Sigmoid colon (tissue), 7 donors: ENCODE data around the gene AKR1C2. TPM values are rescaled to one million over a fixed set of nuclear protein-coding genes. Genes with fewer than 3 reads are reported as not detected.
"Not testable (repeated sequence)": the region's sequence is repeated elsewhere in the genome, so short reads cannot be mapped to it uniquely, and the experiment has no call there.

ENCODE experiments used
- DNase-seq: peaks from one replicate; pipeline ENCODE4 v3.0.0-alpha.2; 2019
- H3K27ac ChIP-seq, 4 donors: fragments of 200-600 bp; sonication (generic); one replicate each; pipeline ENCODE4 v1.5.1; 2016 to 2019; ENCODE audit warnings: mild to moderate bottlenecking in 1 of 4
- H3K27me3 ChIP-seq, 3 donors: fragments of 200-600 bp; sonication (generic); one replicate each; pipeline ENCODE4 v1.5.1; 2019; ENCODE audit warnings: mild to moderate bottlenecking in 1 of 3
- H3K36me3 ChIP-seq, 4 donors: fragments of 200-600 bp; sonication (generic); one replicate each; pipeline ENCODE4 v1.5.1; 2016 to 2019
- H3K4me1 ChIP-seq, 4 donors: fragments of 200-600 bp; sonication (generic); one replicate each; pipeline ENCODE4 v1.5.1; 2017 to 2019
- H3K4me3 ChIP-seq, 4 donors: fragments of 200-600 bp; sonication (generic); one replicate each; pipeline ENCODE4 v1.5.1; 2017 to 2019; ENCODE audit warnings: mild to moderate bottlenecking in 2 of 4, moderate library complexity in 1 of 4
- H3K9me3 ChIP-seq, 4 donors: fragments of 200-600 bp in 3 of 4; sonication (generic) in 3 of 4; one replicate each; pipeline versions ENCODE4 v1.5.1 to v1.6.1; 2013 to 2019
- EP300 ChIP-seq, 4 donors: sonication (generic); formaldehyde crosslinking; IDR thresholded peaks; one replicate each; pipeline ENCODE4 v1.6.1; 2017; ENCODE audit warnings: antibody characterized with exemption in 4 of 4
- POLR2A ChIP-seq, 2 donors: fragments of 450-650 bp; IDR thresholded peaks; one replicate each; pipeline ENCODE4 v1.6.1; 2016; ENCODE audit warnings: antibody characterized with exemption in 2 of 2, mild to moderate bottlenecking in 2 of 2, moderate library complexity in 2 of 2
- POLR2AphosphoS5 ChIP-seq, 4 donors: sonication (generic); formaldehyde crosslinking; IDR thresholded peaks; one replicate each; pipeline ENCODE4 v1.6.1; 2017; ENCODE audit warnings: antibody characterized with exemption in 4 of 4
- WGBS, 2 donors: extraction: QIAGEN DNeasy Blood & Tissue Kit; methylation state at CpG; one replicate each; pipeline ENCODE4 v1.1.7; 2013; 5-methylcytosine and 5-hydroxymethylcytosine counted together
- intact Hi-C: fragments of 100-400 bp; cut with DNase I; formaldehyde crosslinking; loops from one replicate; pipeline ENCODE4 v1.15.1; 2023
- polyA plus RNA-seq, 3 donors: library from polyadenylated mRNA; stranded (reverse); fragments of 200-250 nt; gene quantifications; one replicate each; pipeline ENCODE4 v1.2.3, GENCODE V29; 2013
- total RNA-seq, 4 donors: library from RNA; depleted of rRNA; stranded (reverse); fragments of >200 nt; gene quantifications; one replicate each; pipeline ENCODE4 v1.1.0, GENCODE V29; 2016
- TF ChIP-seq, protein P1 (sequence below), 4 experiments: fragments of 450-650 bp in 3 of 4; fragments of 200-600 bp in 1 of 4; IDR thresholded peaks; one replicate each; pipeline ENCODE4 v1.5.1; 2016 to 2019; ENCODE audit warnings: antibody characterized with exemption in 4 of 4, mild to moderate bottlenecking in 3 of 4, moderate library complexity in 2 of 4
- donor health status: healthy with polysubstance abuse.
- donor health status: Bipolar disorder and iron deficiency.
- donor health status: healthy.

The AKR1C2 gene
- total and polyA plus RNA-seq, 7 donors: 3.5 to 101 (median 13.0) TPM

GRCh38 chr10:4943821-4944220 is 59.8 kb downstream of the AKR1C2 start:
- H3K4me1 ChIP-seq: peaks cover 0 to 56% (median 53%) of the 10 kb centered on the region in 4 donors
- 82 to 86% methylated on average over 2 of the region's 2 CpGs for WGBS, 2 donors
- H3K4me3 ChIP-seq: no peak overlapping the region
- intact Hi-C loops: no loop called here
- peak overlapping the region; percentile 53 to 71 (median 64) for H3K27ac ChIP-seq
- H3K9me3 ChIP-seq: no peaks in the 10 kb centered on the region
- TF ChIP-seq, protein P1, sequence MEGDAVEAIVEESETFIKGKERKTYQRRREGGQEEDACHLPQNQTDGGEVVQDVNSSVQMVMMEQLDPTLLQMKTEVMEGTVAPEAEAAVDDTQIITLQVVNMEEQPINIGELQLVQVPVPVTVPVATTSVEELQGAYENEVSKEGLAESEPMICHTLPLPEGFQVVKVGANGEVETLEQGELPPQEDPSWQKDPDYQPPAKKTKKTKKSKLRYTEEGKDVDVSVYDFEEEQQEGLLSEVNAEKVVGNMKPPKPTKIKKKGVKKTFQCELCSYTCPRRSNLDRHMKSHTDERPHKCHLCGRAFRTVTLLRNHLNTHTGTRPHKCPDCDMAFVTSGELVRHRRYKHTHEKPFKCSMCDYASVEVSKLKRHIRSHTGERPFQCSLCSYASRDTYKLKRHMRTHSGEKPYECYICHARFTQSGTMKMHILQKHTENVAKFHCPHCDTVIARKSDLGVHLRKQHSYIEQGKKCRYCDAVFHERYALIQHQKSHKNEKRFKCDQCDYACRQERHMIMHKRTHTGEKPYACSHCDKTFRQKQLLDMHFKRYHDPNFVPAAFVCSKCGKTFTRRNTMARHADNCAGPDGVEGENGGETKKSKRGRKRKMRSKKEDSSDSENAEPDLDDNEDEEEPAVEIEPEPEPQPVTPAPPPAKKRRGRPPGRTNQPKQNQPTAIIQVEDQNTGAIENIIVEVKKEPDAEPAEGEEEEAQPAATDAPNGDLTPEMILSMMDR (IDR thresholded peaks at IDR 0.05): no peak
- TF ChIP-seq POLR2AphosphoS5 (IDR thresholded peaks at IDR 0.05) (no peak), EP300 (IDR thresholded peaks at IDR 0.05) (no peak), POLR2A (IDR thresholded peaks at IDR 0.05) (no peak)
- H3K27me3 ChIP-seq: no peaks in the 10 kb centered on the region
- no peak for DNase-seq
- no peaks in the 10 kb centered on the region for H3K36me3 ChIP-seq

GRCh38 chr10:4943416-4943815 is 60.2 kb downstream of the AKR1C2 start:
- peaks cover 0 to 52% (median 49%) of the 10 kb centered on the region in 4 donors for H3K4me1 ChIP-seq
- intact Hi-C loops, DNase-seq: not testable (repeated sequence)

GRCh38 chr10:4942931-4943330 is 60.7 kb downstream of the AKR1C2 start:
- peak in 1 of 4 donors; percentile 20 for TF ChIP-seq POLR2AphosphoS5 (IDR thresholded peaks at IDR 0.05)
- TF ChIP-seq, protein P1 (IDR thresholded peaks at IDR 0.05): peak in 1 of 4 experiments; percentile 16
- DNase-seq, H3K9me3 ChIP-seq, H3K4me3 ChIP-seq, H3K27me3 ChIP-seq, H3K36me3 ChIP-seq, intact Hi-C loops: not testable (repeated sequence)
- WGBS, 2 donors: 80 to 88% methylated on average over 2 of the region's 2 CpGs
- Histone ChIP-seq H3K4me1 (peaks cover 0 to 47% (median 44%) of the 10 kb centered on the region in 4 donors), H3K27ac (peak overlapping the region; percentile 53 to 71 (median 64))

More at GRCh38 chr10:4943416-4943815, 60.2 kb downstream of the AKR1C2 start:
- H3K9me3 ChIP-seq, H3K27me3 ChIP-seq, H3K4me3 ChIP-seq, H3K36me3 ChIP-seq: not testable (repeated sequence)
- H3K27ac ChIP-seq: peak overlapping the region; percentile 53 to 71 (median 64)

DNA sequence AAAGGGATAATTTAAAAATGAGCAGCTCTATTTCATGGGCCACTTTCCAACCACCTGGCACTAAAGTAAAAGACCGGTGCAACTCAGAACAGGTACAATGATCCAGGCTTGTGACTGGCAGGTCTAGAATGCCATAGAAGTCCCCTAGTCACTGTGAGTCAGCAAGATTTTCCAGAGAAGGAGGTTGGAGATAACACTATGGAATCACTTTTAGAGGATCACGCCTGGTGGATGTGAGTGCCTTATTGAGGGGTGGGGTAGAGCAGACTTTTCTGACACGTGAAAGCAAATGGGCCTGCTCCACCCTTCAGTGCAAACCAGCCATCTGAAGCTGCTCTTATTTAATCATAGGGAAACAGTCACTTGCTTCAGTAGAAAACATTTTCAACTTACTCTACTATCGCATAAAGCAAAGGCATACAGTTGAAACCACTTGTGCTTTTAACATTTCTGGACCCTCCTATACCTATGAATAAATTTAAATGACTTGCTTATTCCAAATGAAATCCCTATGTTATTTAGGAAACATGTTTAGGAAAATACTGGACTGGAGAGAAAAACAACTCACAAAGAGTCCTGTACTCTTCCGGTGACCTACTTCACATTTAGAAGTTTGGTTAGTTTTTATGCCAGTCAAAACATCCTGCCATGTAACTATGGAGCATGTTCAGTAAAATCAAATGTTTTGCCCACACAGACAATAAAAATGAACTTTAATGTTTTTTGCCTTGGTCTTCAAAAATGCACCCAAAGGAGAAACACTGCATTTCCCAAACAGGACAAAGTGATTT is 61.9 kb downstream of the AKR1C2 start:
- Histone ChIP-seq H3K4me3 (no peak overlapping the region), H3K36me3 (no peaks in the 10 kb centered on the region), H3K4me1 (peaks cover 0 to 35% (median 32%) of the 10 kb centered on the region in 4 donors), H3K27ac (peak overlapping the region in 2 of 4 donors; percentile 53 to 67), H3K27me3 (no peaks in the 10 kb centered on the region), H3K9me3 (no peaks in the 10 kb centered on the region)
- no peak for TF ChIP-seq EP300 (IDR thresholded peaks at IDR 0.05)
- no peak for TF ChIP-seq POLR2A (IDR thresholded peaks at IDR 0.05)
- TF ChIP-seq, protein P1 (IDR thresholded peaks at IDR 0.05): no peak
- TF ChIP-seq POLR2AphosphoS5 (IDR thresholded peaks at IDR 0.05): no peak
- WGBS, 2 donors: 73 to 82% methylated on average over 5 of the region's 5 CpGs
- DNase-seq: no peak
- intact Hi-C loops: no loop called here

- H3K9me3 ChIP-seq, H3K4me3 ChIP-seq, DNase-seq, H3K27me3 ChIP-seq, intact Hi-C loops, H3K36me3 ChIP-seq: not testable (repeated sequence)
- peaks cover 0 to 34% (median 30%) of the 10 kb centered on the region in 4 donors for H3K4me1 ChIP-seq
- peak overlapping the region in 1 of 4 donors; percentile 20 for H3K27ac ChIP-seq
- 93 to 95% methylated on average over 2 of the region's 2 CpGs for WGBS, 2 donors
These were observed 62.7 kb downstream of the AKR1C2 start for GRCh38 chr10:4940909-4941308.

- H3K4me3 ChIP-seq, H3K36me3 ChIP-seq, H3K9me3 ChIP-seq, intact Hi-C loops, H3K27ac ChIP-seq, H3K27me3 ChIP-seq, DNase-seq: not testable (repeated sequence)
- 74 to 86% methylated on average over 6 of the region's 6 CpGs for WGBS, 2 donors
- peaks cover 0 to 34% (median 30%) of the 10 kb centered on the region in 4 donors for H3K4me1 ChIP-seq
These were observed 63.6 kb downstream of the AKR1C2 start for GRCh38 chr10:4940073-4940428.
